ENCODE data around the gene KCNK6. TPM values are rescaled to one million over a fixed set of nuclear protein-coding genes. Genes with fewer than 3 reads are reported as not detected.

Gene KCNK6
- total RNA-seq, 1 donor from 2014 or later, result 19.0 TPM

DNA sequence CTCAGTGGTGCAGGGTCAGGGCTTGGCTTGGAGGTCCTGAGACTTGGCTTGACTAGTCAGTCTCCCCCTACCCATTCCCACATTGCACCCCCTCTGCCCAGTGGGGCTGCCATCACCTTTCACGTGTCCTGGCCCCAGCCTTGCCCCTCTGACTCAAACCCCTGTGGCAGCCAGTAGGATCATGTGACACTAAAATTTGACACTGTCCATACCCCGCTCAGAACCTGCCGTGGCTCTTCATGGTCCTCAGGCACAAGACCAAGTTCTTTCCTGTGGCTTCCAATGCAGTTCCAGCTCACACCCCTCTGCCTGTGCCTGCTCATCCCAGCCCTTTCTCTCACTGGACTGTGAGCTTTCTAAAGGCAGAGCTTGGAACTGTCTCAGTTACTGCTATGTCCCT lies 56.9 kb downstream of the KCNK6 start:
- no peak for FAIRE-seq
- DNase-seq (ENCODE audit: low read depth), result no peak
- Histone ChIP-seq H3K27me3 (ENCODE audit: control insufficient read depth, insufficient read depth, low read length) (no peaks in the 10 kb centered on the region), H3K36me3 (ENCODE audit: control insufficient read depth, insufficient read depth, low read length) (peaks cover 21% of the 10 kb centered on the region), H3K4me3 (ENCODE audit: low read depth, low read length) (no peak overlapping the region)
- TF ChIP-seq CTCF (IDR thresholded peaks at IDR 0.05; ENCODE audit: insufficient read depth, low read length, severe bottlenecking), result no peak

DNA sequence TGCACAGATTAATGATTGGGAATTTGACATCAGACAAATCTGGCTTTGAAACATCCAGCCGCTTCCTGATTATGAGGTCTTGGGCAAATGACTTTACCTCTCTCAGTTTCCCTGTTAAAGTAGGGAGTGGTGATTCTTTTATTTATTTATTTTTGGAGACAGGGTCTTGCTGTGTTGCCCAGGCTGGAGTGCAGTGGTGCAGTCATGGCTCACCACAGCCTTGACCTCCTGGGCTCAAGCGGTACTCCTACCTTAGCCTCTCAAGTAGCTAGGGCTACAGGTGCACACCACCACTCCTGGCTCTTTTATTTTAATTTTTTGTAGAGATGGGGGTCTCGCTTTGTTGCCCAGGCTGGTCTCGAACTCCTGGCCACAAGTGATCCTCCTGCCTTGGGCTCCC lies 57.4 kb downstream of the KCNK6 start:
- no peak for TF ChIP-seq CTCF (IDR thresholded peaks at IDR 0.05; ENCODE audit: insufficient read depth, low read length, severe bottlenecking)
- no peaks in the 10 kb centered on the region for H3K27me3 ChIP-seq (ENCODE audit: control insufficient read depth, insufficient read depth, low read length)
- H3K4me3 ChIP-seq (ENCODE audit: low read depth, low read length), result no peak overlapping the region
- no peak for DNase-seq (ENCODE audit: low read depth)
- peaks cover 24% of the 10 kb centered on the region for H3K36me3 ChIP-seq (ENCODE audit: control insufficient read depth, insufficient read depth, low read length)
- no peak for FAIRE-seq

- Histone ChIP-seq H3K4me3 (ENCODE audit: low read depth, low read length) (no peak overlapping the region), H3K36me3 (ENCODE audit: control insufficient read depth, insufficient read depth, low read length) (peaks cover 32% of the 10 kb centered on the region), H3K27me3 (ENCODE audit: control insufficient read depth, insufficient read depth, low read length) (no peaks in the 10 kb centered on the region)
- DNase-seq (ENCODE audit: low read depth) (no peak), FAIRE-seq (peak; percentile 23)
- no peak for TF ChIP-seq CTCF (IDR thresholded peaks at IDR 0.05; ENCODE audit: insufficient read depth, low read length, severe bottlenecking)
Measured at GRCh38 chr19:38378866-38379265, 59.2 kb downstream of the KCNK6 start.

- DNase-seq (ENCODE audit: low read depth) (no peak), FAIRE-seq (no peak)
- TF ChIP-seq CTCF (IDR thresholded peaks at IDR 0.05; ENCODE audit: insufficient read depth, low read length, severe bottlenecking), result no peak
- Histone ChIP-seq H3K4me3 (ENCODE audit: low read depth, low read length) (no peak overlapping the region), H3K36me3 (ENCODE audit: control insufficient read depth, insufficient read depth, low read length) (peaks cover 31% of the 10 kb centered on the region), H3K27me3 (ENCODE audit: control insufficient read depth, insufficient read depth, low read length) (no peaks in the 10 kb centered on the region)
Measured at GRCh38 chr19:38381138-38381537, 61.5 kb downstream of the KCNK6 start.

Other genes with a start within 250 kb of the KCNK6 start
- gene DPF1, start 95.6 kb upstream of the KCNK6 start, total RNA-seq, result 0.13 TPM in 1 of 2 replicates, not detected in the other
- 0.38 and 1.6 TPM in 2 replicates for gene PPP1R14A, start 63.5 kb upstream of the KCNK6 start, total RNA-seq
- gene SPINT2, start 55.3 kb upstream of the KCNK6 start, total RNA-seq, result 1,057 and 1,682 TPM in 2 replicates
- 266 and 612 TPM in 2 replicates for gene C19orf33, start 15.6 kb upstream of the KCNK6 start, total RNA-seq
- gene YIF1B, start 3.9 kb upstream of the KCNK6 start, total RNA-seq, result 30.0 and 51.5 TPM in 2 replicates
- 3.5 and 5.0 TPM in 2 replicates for gene CATSPERG, start 16.0 kb downstream of the KCNK6 start, total RNA-seq
- 209 and 260 TPM in 2 replicates for gene PSMD8, start 54.7 kb downstream of the KCNK6 start, total RNA-seq
- gene GGN, start 68.2 kb downstream of the KCNK6 start, total RNA-seq, result under 0.01 and 0.13 TPM in 2 replicates
- gene SPRED3, start 68.9 kb downstream of the KCNK6 start, total RNA-seq, result 0.13 and 0.26 TPM in 2 replicates
- 15.0 and 15.6 TPM in 2 replicates for gene FAM98C, start 83.2 kb downstream of the KCNK6 start, total RNA-seq
- not detected in 2 replicates for gene RASGRP4, start 106.4 kb downstream of the KCNK6 start, total RNA-seq
- 4.5 and 7.4 TPM in 2 replicates for gene RYR1, start 113.8 kb downstream of the KCNK6 start, total RNA-seq